IMR-90 (cell line): ENCODE results near the gene FAM20A. TPM values are rescaled to one million over a fixed set of nuclear protein-coding genes. Genes with fewer than 3 reads are reported as not detected.
A peak's percentile ranks its signal among the peaks of the same experiment; 100 is the strongest.

Source experiments
- ATAC-seq: fragments of 200-7000 bp; cut with Tn5 transposase; 2 replicates; pipeline ENCODE4 v1.9.1; 2020; ENCODE audit warnings: low read depth, mild to moderate bottlenecking, moderate library complexity
- BruUV-seq: library from RNA; stranded (reverse); fragments of 400-500 nt; replicated peaks from 2 replicates; lab custom pipeline; 2021; lab: Mats Ljungman, UMichigan
- CTCF ChIA-PET: fragments of 300-600 bp; formaldehyde crosslinking; extraction: SDS; loops from one replicate; lab custom pipeline; 2021; ENCODE audit warnings: antibody characterized with exemption; lab: Yijun Ruan, JAX
- POLR2A ChIA-PET: fragments of 300-600 bp; sonication (Branson Sonifier 250); formaldehyde crosslinking; loops from one replicate; lab custom pipeline; 2022; ENCODE audit warnings: antibody characterized with exemption; ENCODE audit not compliant: unreplicated experiment; lab: Charles Lee
- DNase-seq: peaks from one replicate; pipeline ENCODE4 v3.0.0; 2013
- H2AFZ ChIP-seq: replicated peaks from 2 replicates; pipeline ENCODE3; 2013; ENCODE audit warnings: low read length, mild to moderate bottlenecking; ENCODE audit not compliant: poor library complexity
- H2AK5ac ChIP-seq: 2 replicates; pipeline ENCODE4 v1.6.1; 2013; ENCODE audit warnings: low read depth, low read length, inconsistent platforms
- H2AK9ac ChIP-seq: replicated peaks from 2 replicates; pipeline ENCODE3; 2013; ENCODE audit warnings: mild to moderate bottlenecking, low read depth, low read length, moderate library complexity; ENCODE audit not compliant: poor library complexity
- H2BK120ac ChIP-seq: 2 replicates; pipeline ENCODE4 v1.6.1; 2013; ENCODE audit warnings: low read depth, low read length, inconsistent platforms
- H2BK15ac ChIP-seq: 3 replicates; pipeline ENCODE4 v1.6.1; 2013; ENCODE audit warnings: low read depth, low read length, inconsistent platforms
- H2BK20ac ChIP-seq: 2 replicates; pipeline ENCODE4 v1.6.1; 2013; ENCODE audit warnings: low read depth, mild to moderate bottlenecking, inconsistent platforms, low read length, moderate library complexity
- H2BK5ac ChIP-seq: 2 replicates; pipeline ENCODE4 v1.6.1; 2013; ENCODE audit warnings: mild to moderate bottlenecking, low read depth, low read length, inconsistent platforms; ENCODE audit not compliant: poor library complexity, severe bottlenecking
- H3K14ac ChIP-seq: replicated peaks from 2 replicates; pipeline ENCODE4 v1.6.1; 2013; ENCODE audit warnings: low read depth, low read length, inconsistent platforms
- H3K18ac ChIP-seq: 2 replicates; pipeline ENCODE4 v1.6.1; 2013; ENCODE audit warnings: low read depth, low read length, control low read depth
- H3K23ac ChIP-seq: 2 replicates; pipeline ENCODE4 v1.6.1; 2013; ENCODE audit warnings: low read depth, low read length, inconsistent platforms
- H3K27ac ChIP-seq: 2 replicates; pipeline ENCODE4 v1.5.1; 2013; ENCODE audit warnings: mild to moderate bottlenecking, control low read depth, low read length; ENCODE audit not compliant: insufficient read depth
- H3K27me3 ChIP-seq: 2 replicates; pipeline ENCODE4 v1.6.1; 2013; ENCODE audit warnings: low read length; ENCODE audit not compliant: control insufficient read depth, insufficient read depth
- H3K36me3 ChIP-seq: 2 replicates; pipeline ENCODE4 v1.6.1; 2013; ENCODE audit warnings: low read length, mixed read lengths; ENCODE audit not compliant: control insufficient read depth, insufficient read depth
- H3K4ac ChIP-seq: 2 replicates; pipeline ENCODE4 v1.6.1; 2013; ENCODE audit warnings: low read depth, low read length, inconsistent platforms
- H3K4me1 ChIP-seq: 2 replicates; pipeline ENCODE4 v1.6.1; 2013; ENCODE audit warnings: low read length, mixed read lengths; ENCODE audit not compliant: control insufficient read depth, insufficient read depth
- H3K4me2 ChIP-seq: 2 replicates; pipeline ENCODE4 v1.6.1; 2013; ENCODE audit warnings: low read depth, mild to moderate bottlenecking, control low read depth, low read length, moderate library complexity
- H3K4me3 ChIP-seq: 2 replicates; pipeline ENCODE4 v1.5.1; 2013; ENCODE audit warnings: low read depth, mild to moderate bottlenecking, control low read depth, low read length, moderate library complexity; ENCODE audit not compliant: insufficient read depth
- H3K56ac ChIP-seq: 2 replicates; pipeline ENCODE4 v1.6.1; 2013; ENCODE audit warnings: low read length, inconsistent platforms; ENCODE audit not compliant: insufficient read depth; ENCODE audit errors: extremely low read depth
- H3K79me1 ChIP-seq, 2 experiments: 2 replicates each; pipeline ENCODE4 v1.6.1; 2013; ENCODE audit warnings: low read length in 2 of 2, inconsistent platforms in 1 of 2, low read depth in 1 of 2
- H3K9ac ChIP-seq: 2 replicates; pipeline ENCODE4 v1.6.1; 2013; ENCODE audit warnings: low read depth, low read length, control low read depth
- H3K9me1 ChIP-seq: 2 replicates; pipeline ENCODE4 v1.6.1; 2013; ENCODE audit warnings: low read length, inconsistent platforms; ENCODE audit not compliant: insufficient read depth
- H3K9me3 ChIP-seq: 2 replicates; pipeline ENCODE4 v1.6.1; 2013; ENCODE audit warnings: low read length; ENCODE audit not compliant: control insufficient read depth, insufficient read depth
- H4K20me1 ChIP-seq: 2 replicates; pipeline ENCODE4 v1.6.1; 2013; ENCODE audit warnings: low read length, inconsistent platforms; ENCODE audit not compliant: insufficient read depth
- H4K5ac ChIP-seq: 2 replicates; pipeline ENCODE4 v1.6.1; 2013; ENCODE audit warnings: mild to moderate bottlenecking, low read depth, low read length, control low read depth
- H4K8ac ChIP-seq, 2 experiments: 2 replicates each; pipeline ENCODE4 v1.6.1; 2013; ENCODE audit warnings: low read depth in 2 of 2, low read length in 2 of 2, control low read depth in 1 of 2, inconsistent platforms in 1 of 2
- H4K91ac ChIP-seq: 2 replicates; pipeline ENCODE4 v1.6.1; 2013; ENCODE audit warnings: low read depth, low read length, inconsistent platforms; ENCODE audit not compliant: insufficient read depth
- FOS ChIP-seq: fragments of 150-350 bp; IDR thresholded peaks from 2 replicates; pipeline ENCODE4 v1.6.1; 2016; ENCODE audit warnings: low read depth, low read length
- MAFK ChIP-seq: IDR thresholded peaks from 2 replicates; pipeline ENCODE4 v1.6.1; 2012; ENCODE audit warnings: low read depth, low read length, improper control_type of control experiment
- MAZ ChIP-seq: IDR thresholded peaks from 2 replicates; pipeline ENCODE4 v1.6.1; 2012; ENCODE audit warnings: low read depth, mild to moderate bottlenecking, low read length, improper control_type of control experiment, moderate library complexity, borderline replicate concordance
- MXI1 ChIP-seq: IDR thresholded peaks from 2 replicates; pipeline ENCODE4 v1.6.1; 2012; ENCODE audit warnings: low read depth, mild to moderate bottlenecking, low read length, moderate library complexity, borderline replicate concordance
- POLR2A ChIP-seq: IDR thresholded peaks from 2 replicates; pipeline ENCODE4 v1.6.1; 2012; ENCODE audit warnings: mild to moderate bottlenecking, low read depth, low read length
- RAD21 ChIP-seq: IDR thresholded peaks from 2 replicates; pipeline ENCODE4 v1.6.1; 2012; ENCODE audit warnings: low read length, improper control_type of control experiment
- RCOR1 ChIP-seq: IDR thresholded peaks from 2 replicates; pipeline ENCODE4 v1.6.1; 2012; ENCODE audit warnings: mild to moderate bottlenecking, low read length, improper control_type of control experiment; ENCODE audit not compliant: insufficient replicate concordance
- RFX5 ChIP-seq: IDR thresholded peaks from 2 replicates; pipeline ENCODE4 v1.8.0; 2012; ENCODE audit warnings: low read depth, mild to moderate bottlenecking, low read length, moderate library complexity
- WGBS, 2 experiments: methylation state at CpG; one replicate each; pipeline versions ENCODE4 v1.1.5 to v1.1.7; 2013; ENCODE audit warnings: missing lambda C conversion rate in 2 of 2; ENCODE audit not compliant: insufficient read length in 1 of 2; ENCODE audit errors: extremely low coverage in 2 of 2; 5-methylcytosine and 5-hydroxymethylcytosine counted together
- dilution Hi-C: fragments of 300-500 bp; cut with HindIII; formaldehyde crosslinking; loops from one replicate; pipeline ENCODE4 v1.14.3; 2018; ENCODE audit warnings: low sequenced_read_pairs; ENCODE audit not compliant: unreplicated experiment
- in situ Hi-C: fragments of 300-500 bp; cut with MboI; formaldehyde crosslinking; loops from 3 replicates; pipeline ENCODE4 v1.14.3; 2019; ENCODE audit warnings: low sequenced_read_pairs, inconsistent platforms, mixed read lengths
- intact Hi-C: fragments of 100-400 bp; cut with micrococcal nuclease; formaldehyde crosslinking; loops from 2 replicates; pipeline ENCODE4 v1.10.0; 2022
- polyA plus RNA-seq, 3 experiments: library from polyadenylated mRNA; depleted of rRNA; stranded (reverse); fragments of >200 nt; gene quantifications; 2 replicates each; pipeline ENCODE4 v1.2.3, GENCODE V29; 2012; ENCODE audit warnings: low replicate concordance in 1 of 3
- total RNA-seq: library from RNA; depleted of rRNA; stranded (reverse); fragments of >200 nt; gene quantifications from 2 replicates; pipeline ENCODE4 v1.2.3, GENCODE V29; 2012
- TF ChIP-seq, protein P1 (sequence below): conservative IDR thresholded peaks from 2 replicates; pipeline ENCODE4 v1.5.1; 2012; ENCODE audit warnings: mild to moderate bottlenecking, low read depth, low read length, improper control_type of control experiment

FAM20A gene
- total and polyA plus RNA-seq, 2 of the 4 experiments (the other 2 are of a cell fraction), result not detected

- Histone ChIP-seq H3K9me3 (no peaks in the 10 kb centered on the region), H3K14ac (peak within 1 kb of the TSS; percentile 96), H4K8ac (peak within 1 kb of the TSS; percentile 89 to 93), H3K79me1 (peaks cover 5 to 20% of the 10 kb centered on the region in 2 experiments), H3K4me2 (peak within 1 kb of the TSS; percentile 85), H2AK5ac (peak within 1 kb of the TSS; percentile 93), H4K5ac (peak within 1 kb of the TSS; percentile 83), H2AFZ (peak within 1 kb of the TSS; percentile 99), H3K56ac (peak within 1 kb of the TSS; percentile 94), H3K9ac (peak within 1 kb of the TSS; percentile 98), H3K4me3 (peak within 1 kb of the TSS; percentile 77), H3K4me1 (peaks cover 1% of the 10 kb centered on the region; the same call in 1 of the 2 replicates), H3K18ac (peak within 1 kb of the TSS; percentile 82), H3K27me3 (no peaks in the 10 kb centered on the region), H2BK15ac (peak within 1 kb of the TSS; percentile 79; the same call in 1 of the 3 replicates), H2BK120ac (peak within 1 kb of the TSS; percentile 88), H3K23ac (peak within 1 kb of the TSS; percentile 99), H2BK20ac (peak within 1 kb of the TSS; percentile 74), H3K36me3 (peaks cover 4% of the 10 kb centered on the region; the same call in 1 of the 2 replicates), H2AK9ac (peak within 1 kb of the TSS; percentile 98), H3K27ac (peak within 1 kb of the TSS; percentile 96), H3K9me1 (peaks cover 2% of the 10 kb centered on the region; the same call in 1 of the 2 replicates), H4K91ac (peak within 1 kb of the TSS; percentile 89), H3K4ac (peak within 1 kb of the TSS; percentile 98), H2BK5ac (peak within 1 kb of the TSS; percentile 97), H4K20me1 (peaks cover 29% of the 10 kb centered on the region)
- intact Hi-C loops (no loop called here), in situ Hi-C loops (no loop called here), dilution Hi-C loops (no loop called here)
- ATAC-seq (peak; percentile 82), DNase-seq (peak; percentile 95)
- 1% methylated on average over 61 of the region's 81 CpGs; no CpG with 5 or more reads in 1 of the 2 experiments for WGBS, 2 experiments
- ChIA-PET CTCF (interaction anchor here (0.6 kb wide), 1 partner anchor 709 kb away, joined by 3 read pairs; no protein-coding TSS in a partner anchor), POLR2A (no interaction called here)
- peak; percentile 43; the same call in 1 of the 2 replicates for TF ChIP-seq MXI1
- TF ChIP-seq, protein P1, sequence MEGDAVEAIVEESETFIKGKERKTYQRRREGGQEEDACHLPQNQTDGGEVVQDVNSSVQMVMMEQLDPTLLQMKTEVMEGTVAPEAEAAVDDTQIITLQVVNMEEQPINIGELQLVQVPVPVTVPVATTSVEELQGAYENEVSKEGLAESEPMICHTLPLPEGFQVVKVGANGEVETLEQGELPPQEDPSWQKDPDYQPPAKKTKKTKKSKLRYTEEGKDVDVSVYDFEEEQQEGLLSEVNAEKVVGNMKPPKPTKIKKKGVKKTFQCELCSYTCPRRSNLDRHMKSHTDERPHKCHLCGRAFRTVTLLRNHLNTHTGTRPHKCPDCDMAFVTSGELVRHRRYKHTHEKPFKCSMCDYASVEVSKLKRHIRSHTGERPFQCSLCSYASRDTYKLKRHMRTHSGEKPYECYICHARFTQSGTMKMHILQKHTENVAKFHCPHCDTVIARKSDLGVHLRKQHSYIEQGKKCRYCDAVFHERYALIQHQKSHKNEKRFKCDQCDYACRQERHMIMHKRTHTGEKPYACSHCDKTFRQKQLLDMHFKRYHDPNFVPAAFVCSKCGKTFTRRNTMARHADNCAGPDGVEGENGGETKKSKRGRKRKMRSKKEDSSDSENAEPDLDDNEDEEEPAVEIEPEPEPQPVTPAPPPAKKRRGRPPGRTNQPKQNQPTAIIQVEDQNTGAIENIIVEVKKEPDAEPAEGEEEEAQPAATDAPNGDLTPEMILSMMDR, result 0 out of 2 replicates have a peak, but pooled peaks have one; percentile 2
- TF ChIP-seq RAD21, result no peak
- TF ChIP-seq FOS, result 0 out of 2 replicates have a peak, but pooled peaks have one; percentile 2
- no peak for TF ChIP-seq RFX5
- TF ChIP-seq MAFK, result no peak
- no peak for TF ChIP-seq RCOR1
- peak; percentile 94 for TF ChIP-seq POLR2A
- peak; percentile 82 for TF ChIP-seq MAZ
- no TSS peak for BruUV-seq
These were observed 88.8 kb downstream of the FAM20A start, which contains the start of gene PRKAR1A for GRCh38 chr17:68512247-68512959. Gene PRKAR1A, plus strand, starts transcription at chr17:68512430. Its CDS starts 2,970 bp downstream, at chr17:68515400.
